ENCODE results near the gene GPNMB. TPM values are rescaled to one million over a fixed set of nuclear protein-coding genes. Genes with fewer than 3 reads are reported as not detected.
"Not testable (repeated sequence)": the region's sequence is repeated elsewhere in the genome, so short reads cannot be mapped to it uniquely, and the experiment has no call there.

The GPNMB gene
- polyA plus RNA-seq, 5 donors: 2.3 to 4.8 (median 2.9) TPM

- DNase-seq: peak; percentile 95 to 96
Observed at GRCh38 chr7:23298885-23299769, 52.6 kb downstream of the GPNMB start, which contains the start of gene MALSU1. Gene MALSU1 (plus strand): TSS chr7:23299339. CDS start chr7:23299353, 14 bp downstream.

DNA sequence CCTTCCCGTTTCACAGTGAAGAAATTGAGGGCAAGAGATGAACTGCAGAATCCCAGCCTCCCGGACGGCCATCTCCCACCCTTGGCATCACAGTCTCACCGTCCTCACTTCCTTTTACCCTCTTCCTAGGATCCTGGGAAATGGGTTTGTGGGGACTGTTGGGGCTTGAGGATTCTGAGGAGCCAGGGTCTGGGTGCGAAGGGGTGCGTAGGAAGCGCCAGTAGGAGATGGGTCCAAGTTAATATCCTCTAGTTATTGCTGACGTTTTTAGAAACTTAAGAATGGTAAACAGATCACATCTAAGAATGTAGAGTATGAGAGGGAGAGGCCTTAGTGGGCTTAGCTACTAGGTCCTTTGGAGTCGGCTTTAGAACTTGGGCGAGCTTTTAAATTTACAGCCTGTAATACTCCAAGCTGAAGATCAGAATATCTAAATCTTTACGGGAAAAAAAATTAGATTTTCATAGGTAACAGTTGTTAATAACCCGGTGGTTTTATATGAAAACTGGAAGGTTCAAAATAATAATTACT is 53.3 kb downstream of the GPNMB start:
- DNase-seq: peak in 1 of 2 donors; percentile 2

- no peak for DNase-seq
Observed at GRCh38 chr7:23306936-23307521, 60.5 kb downstream of the GPNMB start.

DNA sequence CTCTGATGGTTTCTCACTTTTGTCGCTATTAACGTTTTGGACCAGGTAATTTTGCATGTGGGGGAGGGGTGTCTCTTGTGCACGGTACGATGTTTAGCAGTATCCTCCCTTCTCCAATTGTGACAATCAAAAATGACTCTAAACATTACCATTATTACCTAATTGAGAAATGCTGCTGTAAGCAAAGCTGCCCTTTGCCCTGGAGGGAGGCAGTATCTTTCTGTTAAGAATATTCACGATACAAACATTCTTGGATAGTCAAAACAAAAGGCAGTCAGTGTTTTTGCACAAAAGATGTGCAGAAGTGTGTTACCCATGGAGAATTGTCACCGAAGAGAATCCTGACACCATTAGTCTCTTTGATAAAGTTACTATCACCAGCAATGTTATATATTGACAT is 62.2 kb downstream of the GPNMB start:
- no peak for DNase-seq

- DNase-seq: not testable (repeated sequence)
Observed at GRCh38 chr7:23312141-23312540, 65.6 kb downstream of the GPNMB start.

DNA sequence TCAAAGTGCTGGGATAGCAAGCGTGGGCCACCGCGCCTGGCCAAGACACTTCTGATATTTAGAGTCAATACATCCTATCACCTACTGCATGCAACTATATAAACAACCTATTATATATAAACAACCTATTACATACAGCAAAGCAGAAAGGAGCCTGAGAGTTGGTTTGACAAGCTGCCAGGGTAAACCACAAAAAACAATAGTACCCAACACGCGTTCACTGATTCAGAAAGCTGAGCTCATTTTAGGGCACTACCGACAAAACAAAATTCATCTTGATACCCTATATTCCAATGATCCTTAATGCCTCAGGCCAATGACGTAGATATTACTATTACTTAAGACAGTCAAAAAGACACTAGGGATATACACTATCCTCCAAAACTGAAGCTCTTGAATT is 68.8 kb downstream of the GPNMB start:
- DNase-seq: no peak

Other genes starting within 250 kb of the GPNMB start
- 10 to 100 TPM; 29.0 to 54.8 (median 42.4) TPM for gene HYCC1, start 232.6 kb upstream of the GPNMB start, polyA plus RNA-seq (ENCODE audit: insufficient read depth in 1 of 5, insufficient read length in 5 of 5, low replicate concordance in 1 of 5)
- 10 to 100 TPM; 38.4 to 62.3 (median 50.1) TPM for gene KLHL7, start 141.0 kb upstream of the GPNMB start, polyA plus RNA-seq (ENCODE audit: insufficient read depth in 1 of 5, insufficient read length in 5 of 5, low replicate concordance in 1 of 5)
- 10 to 100 TPM; 54.0 to 72.6 (median 65.7) TPM for gene NUP42, start 64.7 kb upstream of the GPNMB start, polyA plus RNA-seq (ENCODE audit: insufficient read depth in 1 of 5, insufficient read length in 5 of 5, low replicate concordance in 1 of 5)
- gene MALSU1, start 52.6 kb downstream of the GPNMB start, polyA plus RNA-seq (ENCODE audit: insufficient read depth in 1 of 5, insufficient read length in 5 of 5, low replicate concordance in 1 of 5): 10 to 100 TPM; 47.3 to 58.0 (median 52.1) TPM
- 10 to 100 TPM; 42.1 to 69.8 (median 56.3) TPM for gene IGF2BP3, start 223.7 kb downstream of the GPNMB start, polyA plus RNA-seq (ENCODE audit: insufficient read depth in 1 of 5, insufficient read length in 5 of 5, low replicate concordance in 1 of 5)

Measured in right lung (tissue), 5 donors.